HG03025 (cell line): ENCODE results near the gene ARF5.
"Not testable (repeated sequence)": the region's sequence is repeated elsewhere in the genome, so short reads cannot be mapped to it uniquely, and the experiment has no call there.

Experiments
- ATAC-seq: cut with Tn5 transposase; IDR thresholded peaks from one replicate; pipeline ENCODE4 v1.9.1; 2021; ENCODE audit warnings: mild to moderate bottlenecking, moderate library complexity; ENCODE audit not compliant: unreplicated experiment, low FRiP score

ARF5 gene

GRCh38 chr7:127588019-127588696 lies at the start of gene ARF5:
ARF5 (plus strand) TSS chr7:127588411; CDS start chr7:127588499, 88 bp downstream.
- peak; percentile 64 for ATAC-seq

- ATAC-seq = no peak
Measured at GRCh38 chr7:127539116-127539515, 49.1 kb upstream of the ARF5 start.

- ATAC-seq = not testable (repeated sequence)
Measured at GRCh38 chr7:127540461-127540860, 47.8 kb upstream of the ARF5 start.

- ATAC-seq = no peak
Measured at GRCh38 chr7:127541548-127541947, 46.7 kb upstream of the ARF5 start.

- ATAC-seq = no peak
Measured at GRCh38 chr7:127546313-127546712, 41.9 kb upstream of the ARF5 start.

- ATAC-seq = no peak
Measured at GRCh38 chr7:127550247-127550646, 38.0 kb upstream of the ARF5 start.

GRCh38 chr7:127551941-127552340 lies 36.3 kb upstream of the ARF5 start:
- ATAC-seq = no peak

- ATAC-seq = no peak
Measured at GRCh38 chr7:127556404-127556803, 31.8 kb upstream of the ARF5 start.

- no peak for ATAC-seq
Measured at GRCh38 chr7:127557803-127558202, 30.4 kb upstream of the ARF5 start.

GRCh38 chr7:127566242-127566641 lies 22.0 kb upstream of the ARF5 start:
- no peak for ATAC-seq

- ATAC-seq = not testable (repeated sequence)
Measured at GRCh38 chr7:127568034-127568433, 20.2 kb upstream of the ARF5 start.

- no peak for ATAC-seq
Measured at GRCh38 chr7:127571741-127572505, 16.3 kb upstream of the ARF5 start.

GRCh38 chr7:127578036-127578684 lies 10.1 kb upstream of the ARF5 start:
- ATAC-seq = no peak

GRCh38 chr7:127578711-127579275 lies 9.4 kb upstream of the ARF5 start:
- ATAC-seq = no peak

GRCh38 chr7:127580612-127581011 lies 7.6 kb upstream of the ARF5 start:
- no peak for ATAC-seq

- ATAC-seq = no peak
Measured at GRCh38 chr7:127581716-127582115, 6.5 kb upstream of the ARF5 start.

GRCh38 chr7:127582361-127582760 lies 5.8 kb upstream of the ARF5 start:
- ATAC-seq = no peak

- no peak for ATAC-seq
Measured at GRCh38 chr7:127584648-127585043, 3.6 kb upstream of the ARF5 start.

- ATAC-seq = peak; percentile 68
Measured at GRCh38 chr7:127585044-127585953, 2.9 kb upstream of the ARF5 start, which contains the start of gene GCC1. GCC1 (minus strand) TSS chr7:127585596; CDS start chr7:127585182, 414 bp downstream.

- ATAC-seq = no peak
Measured at GRCh38 chr7:127586346-127586745, 1.9 kb upstream of the ARF5 start.
